ENCODE measurements around the gene PCDHA7. TPM values are rescaled to one million over a fixed set of nuclear protein-coding genes. Genes with fewer than 3 reads are reported as not detected.
A peak's percentile ranks its signal among the peaks of the same experiment; 100 is the strongest.
"Not testable (repeated sequence)": the region's sequence is repeated elsewhere in the genome, so short reads cannot be mapped to it uniquely, and the experiment has no call there.

PCDHA7 gene, protein sequence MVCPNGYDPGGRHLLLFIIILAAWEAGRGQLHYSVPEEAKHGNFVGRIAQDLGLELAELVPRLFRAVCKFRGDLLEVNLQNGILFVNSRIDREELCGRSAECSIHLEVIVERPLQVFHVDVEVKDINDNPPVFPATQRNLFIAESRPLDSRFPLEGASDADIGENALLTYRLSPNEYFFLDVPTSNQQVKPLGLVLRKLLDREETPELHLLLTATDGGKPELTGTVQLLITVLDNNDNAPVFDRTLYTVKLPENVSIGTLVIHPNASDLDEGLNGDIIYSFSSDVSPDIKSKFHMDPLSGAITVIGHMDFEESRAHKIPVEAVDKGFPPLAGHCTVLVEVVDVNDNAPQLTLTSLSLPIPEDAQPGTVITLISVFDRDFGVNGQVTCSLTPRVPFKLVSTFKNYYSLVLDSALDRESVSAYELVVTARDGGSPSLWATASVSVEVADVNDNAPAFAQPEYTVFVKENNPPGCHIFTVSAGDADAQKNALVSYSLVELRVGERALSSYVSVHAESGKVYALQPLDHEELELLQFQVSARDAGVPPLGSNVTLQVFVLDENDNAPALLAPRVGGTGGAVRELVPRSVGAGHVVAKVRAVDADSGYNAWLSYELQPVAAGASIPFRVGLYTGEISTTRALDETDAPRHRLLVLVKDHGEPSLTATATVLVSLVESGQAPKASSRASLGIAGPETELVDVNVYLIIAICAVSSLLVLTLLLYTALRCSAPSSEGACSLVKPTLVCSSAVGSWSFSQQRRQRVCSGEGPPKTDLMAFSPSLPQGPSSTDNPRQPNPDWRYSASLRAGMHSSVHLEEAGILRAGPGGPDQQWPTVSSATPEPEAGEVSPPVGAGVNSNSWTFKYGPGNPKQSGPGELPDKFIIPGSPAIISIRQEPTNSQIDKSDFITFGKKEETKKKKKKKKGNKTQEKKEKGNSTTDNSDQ
- total RNA-seq: not detected
- long read RNA-seq: 0 reads

GRCh38 chr5:140833993-140834392 is at the start of gene PCDHA7:
TSS of gene PCDHA7 (plus strand) at chr5:140834269. CDS start at chr5:140834384, 115 bp downstream.
- ATAC-seq (ENCODE audit: poor library complexity) (no peak), DNase-seq (no peak)
- intact Hi-C loops (cut with DNase I): no loop called here

DNA sequence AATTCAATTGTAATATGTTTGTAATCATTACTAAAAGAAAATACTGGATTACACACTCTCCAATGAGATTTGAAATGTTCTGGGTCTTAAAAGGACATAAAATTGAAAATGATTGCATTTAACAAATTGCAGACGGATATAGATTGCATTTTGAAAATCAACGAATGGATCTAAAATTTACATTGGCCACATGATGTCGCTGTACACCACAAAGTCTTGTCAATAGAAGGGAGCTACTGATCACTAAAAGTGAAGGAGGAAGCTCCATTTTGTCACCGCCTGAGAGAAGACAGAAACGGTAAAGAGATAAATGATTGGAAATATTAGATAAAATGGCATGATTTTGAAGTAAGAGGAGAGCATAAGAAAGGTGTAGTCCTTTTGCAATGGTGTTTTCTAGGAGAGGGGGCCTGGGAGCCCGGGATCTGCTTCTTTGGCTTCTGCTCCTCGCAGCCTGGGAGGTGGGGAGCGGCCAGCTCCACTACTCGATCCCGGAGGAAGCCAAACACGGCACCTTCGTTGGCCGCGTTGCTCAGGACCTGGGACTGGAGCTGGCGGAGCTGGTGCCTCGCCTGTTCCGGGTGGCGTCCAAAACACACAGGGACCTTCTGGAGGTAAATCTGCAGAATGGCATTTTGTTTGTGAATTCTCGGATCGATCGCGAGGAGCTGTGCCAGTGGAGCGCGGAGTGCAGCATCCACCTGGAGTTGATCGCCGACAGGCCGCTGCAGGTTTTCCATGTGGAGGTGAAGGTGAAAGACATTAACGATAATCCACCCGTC is 48.0 kb upstream of the PCDHA7 start, which contains the start of gene PCDHA1:
TSS of gene PCDHA1 (plus strand) at position 236 of the 782 bp plus-strand sequence.
- ATAC-seq (ENCODE audit: poor library complexity): no peak
- intact Hi-C loops (cut with DNase I): no loop called here
- no peak for DNase-seq

- ATAC-seq (ENCODE audit: poor library complexity); DNase-seq; intact Hi-C loops (cut with DNase I): not testable (repeated sequence)
Observed at GRCh38 chr5:140787422-140787821, 46.6 kb upstream of the PCDHA7 start.

DNA sequence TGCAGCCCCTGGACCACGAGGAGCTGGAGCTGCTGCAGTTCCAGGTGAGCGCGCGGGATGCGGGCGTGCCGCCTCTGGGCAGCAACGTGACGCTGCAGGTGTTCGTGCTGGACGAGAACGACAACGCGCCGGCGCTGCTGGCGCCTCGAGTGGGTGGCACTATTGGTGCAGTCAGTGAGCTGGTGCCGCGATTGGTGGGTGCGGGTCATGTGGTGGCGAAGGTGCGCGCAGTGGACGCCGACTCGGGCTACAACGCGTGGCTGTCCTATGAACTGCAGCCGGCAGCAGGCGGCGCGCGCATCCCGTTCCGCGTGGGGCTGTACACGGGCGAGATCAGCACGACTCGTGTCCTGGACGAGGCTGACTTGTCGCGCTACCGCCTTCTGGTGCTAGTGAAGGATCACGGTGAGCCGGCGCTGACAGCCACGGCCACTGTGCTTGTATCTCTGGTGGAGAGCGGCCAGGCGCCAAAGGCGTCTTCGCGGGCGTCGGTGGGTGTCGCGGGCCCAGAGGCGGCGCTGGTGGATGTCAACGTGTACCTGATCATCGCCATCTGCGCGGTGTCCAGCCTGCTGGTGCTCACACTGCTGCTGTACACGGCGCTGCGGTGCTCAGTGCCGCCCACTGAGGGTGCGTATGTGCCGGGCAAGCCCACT is 46.1 kb upstream of the PCDHA7 start:
- DNase-seq; ATAC-seq (ENCODE audit: poor library complexity); intact Hi-C loops (cut with DNase I): not testable (repeated sequence)

DNA sequence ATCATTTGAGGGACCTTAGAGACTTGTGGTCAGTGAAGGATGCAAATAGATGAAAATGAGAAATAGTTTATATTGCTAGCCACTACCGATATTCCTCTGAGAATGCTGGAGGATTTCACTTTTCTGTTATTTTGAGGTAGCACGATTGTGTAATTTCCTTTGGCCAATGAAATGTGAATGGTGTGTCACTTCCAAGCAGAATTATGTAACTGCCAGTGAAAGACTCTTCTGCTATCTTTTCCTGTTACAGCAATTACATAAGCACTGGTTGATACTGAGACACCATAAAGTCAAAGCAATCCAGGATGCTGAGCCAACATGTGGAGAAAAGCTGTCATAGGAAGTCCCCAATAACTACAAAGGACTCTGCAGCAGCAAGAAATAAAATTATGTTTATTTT is 43.0 kb upstream of the PCDHA7 start:
- intact Hi-C loops (cut with DNase I): no loop called here
- ATAC-seq (ENCODE audit: poor library complexity) (no peak), DNase-seq (no peak)

- intact Hi-C loops (cut with DNase I): no loop called here
- DNase-seq (no peak), ATAC-seq (ENCODE audit: poor library complexity) (no peak)
Observed at GRCh38 chr5:140794595-140795258, 39.3 kb upstream of the PCDHA7 start, which contains the start of gene PCDHA2. TSS of gene PCDHA2 (plus strand) at chr5:140794852.

GRCh38 chr5:140795259-140795641 is 38.8 kb upstream of the PCDHA7 start:
- ATAC-seq (ENCODE audit: poor library complexity): no peak
- intact Hi-C loops (cut with DNase I): no loop called here
- no peak for DNase-seq

DNA sequence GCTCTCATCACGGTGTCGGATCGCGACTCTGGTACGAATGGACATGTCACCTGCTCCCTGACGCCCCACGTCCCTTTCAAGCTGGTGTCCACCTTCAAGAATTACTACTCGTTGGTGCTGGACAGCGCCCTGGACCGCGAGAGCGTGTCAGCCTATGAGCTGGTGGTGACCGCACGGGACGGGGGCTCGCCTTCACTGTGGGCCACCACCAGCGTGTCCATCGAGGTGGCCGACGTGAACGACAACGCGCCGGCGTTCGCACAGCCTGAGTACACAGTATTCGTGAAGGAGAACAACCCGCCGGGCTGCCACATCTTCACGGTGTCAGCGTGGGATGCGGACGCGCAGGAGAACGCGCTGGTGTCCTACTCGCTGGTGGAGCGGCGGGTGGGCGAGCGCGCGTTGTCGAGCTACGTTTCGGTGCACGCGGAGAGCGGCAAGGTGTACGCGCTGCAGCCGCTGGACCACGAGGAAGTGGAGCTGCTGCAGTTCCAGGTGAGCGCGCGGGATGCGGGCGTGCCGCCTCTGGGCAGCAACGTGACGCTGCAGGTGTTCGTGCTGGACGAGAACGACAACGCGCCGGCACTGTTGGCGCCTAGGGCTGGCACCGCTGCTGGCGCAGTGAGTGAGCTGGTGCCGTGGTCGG is 37.9 kb upstream of the PCDHA7 start:
- intact Hi-C loops (cut with DNase I): not testable (repeated sequence)
- peak; percentile 39 for DNase-seq

DNA sequence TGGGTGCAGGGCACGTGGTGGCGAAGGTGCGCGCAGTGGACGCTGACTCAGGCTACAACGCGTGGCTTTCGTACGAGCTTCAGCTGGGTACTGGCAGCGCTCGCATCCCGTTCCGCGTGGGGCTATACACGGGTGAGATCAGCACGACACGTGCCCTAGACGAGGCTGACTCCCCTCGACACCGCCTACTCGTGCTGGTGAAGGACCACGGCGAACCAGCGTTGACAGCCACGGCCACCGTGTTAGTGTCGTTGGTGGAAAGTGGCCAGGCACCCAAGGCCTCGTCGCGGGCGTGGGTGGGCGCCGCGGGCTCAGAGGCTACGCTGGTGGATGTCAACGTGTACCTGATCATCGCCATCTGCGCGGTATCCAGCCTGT is 37.4 kb upstream of the PCDHA7 start:
- ATAC-seq (ENCODE audit: poor library complexity) (no peak), DNase-seq (peak; percentile 34)
- intact Hi-C loops (cut with DNase I): no loop called here

More for the DNA sequence above, 37.9 kb upstream of the PCDHA7 start:
- not testable (repeated sequence) for ATAC-seq (ENCODE audit: poor library complexity)

GRCh38 chr5:140800816-140801493 is 33.1 kb upstream of the PCDHA7 start, which contains the start of gene PCDHA3:
TSS of gene PCDHA3 (plus strand) at chr5:140801057.
- ATAC-seq (ENCODE audit: poor library complexity) (no peak), DNase-seq (no peak)
- intact Hi-C loops (cut with DNase I): no loop called here

- ATAC-seq (ENCODE audit: poor library complexity) (no peak), DNase-seq (no peak)
- intact Hi-C loops (cut with DNase I): no loop called here
Observed at GRCh38 chr5:140801494-140801841, 32.6 kb upstream of the PCDHA7 start.

DNA sequence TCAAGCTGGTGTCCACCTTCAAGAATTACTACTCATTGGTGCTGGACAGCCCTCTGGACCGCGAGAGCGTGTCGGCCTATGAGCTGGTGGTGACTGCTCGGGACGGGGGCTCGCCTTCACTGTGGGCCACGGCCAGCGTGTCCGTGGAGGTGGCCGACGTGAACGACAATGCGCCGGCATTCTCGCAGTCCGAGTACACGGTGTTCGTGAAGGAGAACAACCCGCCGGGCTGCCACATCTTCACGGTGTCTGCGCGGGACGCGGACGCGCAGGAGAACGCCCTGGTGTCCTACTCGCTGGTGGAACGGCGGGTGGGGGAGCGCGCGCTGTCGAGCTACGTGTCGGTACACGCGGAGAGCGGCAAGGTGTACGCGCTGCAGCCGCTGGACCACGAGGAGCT is 31.7 kb upstream of the PCDHA7 start:
- intact Hi-C loops (cut with DNase I); DNase-seq; ATAC-seq (ENCODE audit: poor library complexity): not testable (repeated sequence)

GRCh38 chr5:140802781-140803271 is 31.2 kb upstream of the PCDHA7 start:
- no peak for ATAC-seq (ENCODE audit: poor library complexity)
- peak; percentile 38 for DNase-seq
- intact Hi-C loops (cut with DNase I): no loop called here

- ATAC-seq (ENCODE audit: poor library complexity) (peak; percentile 38), DNase-seq (peak; percentile 45)
- intact Hi-C loops (cut with DNase I): no loop called here
Observed at GRCh38 chr5:140806834-140807775, 27.0 kb upstream of the PCDHA7 start, which contains the start of gene PCDHA4. TSS of gene PCDHA4 (plus strand) at chr5:140807068.

- intact Hi-C loops (cut with DNase I); DNase-seq; ATAC-seq (ENCODE audit: poor library complexity): not testable (repeated sequence)
Observed at GRCh38 chr5:140808241-140808888, 25.7 kb upstream of the PCDHA7 start.
